Fibroblast of lung (primary cell): ENCODE data around the gene VPS37D.
"Not testable (repeated sequence)": the region's sequence is repeated elsewhere in the genome, so short reads cannot be mapped to it uniquely, and the experiment has no call there.

Source experiments
- CTCF ChIP-seq, 2 donors: IDR thresholded peaks in 1 of 2; conservative IDR thresholded peaks in 1 of 2; 1 replicate in 1 of 2; 2 replicates in 1 of 2; pipeline ENCODE4 v1.5.1; 2011 to 2012; ENCODE audit warnings: low read length in 2 of 2, control low read depth in 1 of 2, inconsistent platforms in 1 of 2, low read depth in 1 of 2, mild to moderate bottlenecking in 1 of 2
- EZH2 ChIP-seq: IDR thresholded peaks from 2 replicates; pipeline ENCODE4 v1.5.1; 2012; ENCODE audit warnings: low read length, control low read depth, mild to moderate bottlenecking; ENCODE audit errors: missing control alignments

GRCh38 chr7:73713319-73713718 is 45.7 kb downstream of the VPS37D start:
- not testable (repeated sequence) for TF ChIP-seq CTCF (conservative IDR thresholded peaks at IDR 0.05 in 1 of 2, IDR thresholded peaks at IDR 0.05 in 1 of 2; ENCODE audit: low read depth in 1 of 2, low read length in 2 of 2); EZH2
